ENCODE results near the gene CEP112.
"Not testable (repeated sequence)": the region's sequence is repeated elsewhere in the genome, so short reads cannot be mapped to it uniquely, and the experiment has no call there.

The CEP112 gene

DNA sequence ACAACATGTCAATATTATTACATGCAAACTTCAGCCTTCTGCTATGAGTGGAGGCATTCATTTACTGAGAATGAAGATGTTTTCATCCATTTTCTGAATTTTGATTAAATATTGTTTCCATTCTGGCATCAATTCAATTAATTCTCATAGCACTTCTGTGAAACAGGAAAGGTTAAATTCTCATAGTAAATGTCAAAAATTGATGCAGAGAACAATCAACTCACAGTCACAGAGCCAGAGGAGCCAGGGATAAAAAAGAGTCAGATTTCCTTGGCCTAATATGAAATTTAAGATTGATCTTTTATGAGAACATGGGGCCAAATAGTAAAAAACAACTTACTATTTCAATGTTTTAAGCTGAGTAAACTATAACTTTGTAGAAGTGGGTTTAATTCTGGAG lies 446.7 kb downstream of the CEP112 start:
- no peak for DNase-seq (ENCODE audit: low read depth in 1 of 2, low spot score in 1 of 2)

DNA sequence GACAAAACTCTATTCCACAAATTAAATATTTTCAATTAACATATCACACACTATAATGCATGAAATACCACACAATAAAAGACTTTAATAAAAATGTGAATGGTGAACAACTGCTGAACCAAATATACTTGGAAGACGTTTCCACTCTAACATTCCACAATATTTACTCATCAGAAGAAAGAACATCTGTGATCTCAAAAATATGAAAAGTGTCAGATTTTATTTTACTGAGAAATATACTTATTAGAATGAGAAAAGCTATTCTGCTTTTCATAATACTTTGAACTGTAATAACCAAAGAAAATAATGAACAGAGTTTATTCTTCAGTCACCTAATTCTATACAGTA lies 448.7 kb downstream of the CEP112 start:
- DNase-seq (ENCODE audit: low read depth in 1 of 2, low spot score in 1 of 2), result no peak

DNA sequence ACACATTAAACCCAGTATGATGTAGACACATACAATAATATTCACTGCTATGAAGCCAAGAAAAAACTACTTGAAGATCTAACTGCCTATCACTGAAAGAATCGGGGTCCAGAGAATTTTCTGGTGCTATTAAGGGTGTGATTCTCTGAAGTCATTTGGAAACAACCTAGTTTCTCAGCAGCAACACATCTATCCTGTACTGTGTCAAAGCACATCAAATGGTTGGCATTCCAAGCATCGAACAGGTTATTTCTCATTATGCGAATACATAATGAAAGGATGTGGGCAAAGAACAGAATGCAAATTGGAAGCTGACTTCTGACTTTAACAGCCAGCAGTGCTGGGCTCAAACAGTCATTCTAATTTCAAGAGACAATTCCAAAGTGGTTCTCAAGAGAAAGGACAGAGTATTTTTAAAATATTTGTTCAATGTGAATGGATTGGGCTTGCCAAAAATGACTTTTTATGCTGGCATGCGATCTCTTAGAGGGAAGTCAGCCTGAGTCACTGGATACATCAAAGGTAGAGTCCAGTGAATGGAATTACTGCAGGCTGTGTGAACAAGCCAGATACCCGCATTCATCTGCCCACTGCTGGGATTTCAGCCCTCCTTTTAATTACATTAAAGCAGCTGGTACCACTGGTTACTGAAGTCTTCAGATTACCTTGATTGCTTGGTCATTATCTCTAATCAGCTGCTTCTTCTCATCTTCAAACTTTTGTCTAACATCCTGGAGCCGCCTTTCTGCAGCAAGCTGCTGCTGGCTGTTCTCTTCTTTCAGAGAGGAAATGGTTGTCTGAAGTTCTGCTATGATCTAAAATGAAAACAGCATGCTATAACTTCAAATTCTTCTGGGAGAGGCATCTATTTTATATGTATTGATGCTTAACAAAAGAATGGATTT lies 449.3 kb downstream of the CEP112 start:
- DNase-seq (ENCODE audit: low read depth in 1 of 2, low spot score in 1 of 2), result no peak

GRCh38 chr17:65741710-65742109 lies 450.2 kb downstream of the CEP112 start:
- no peak for DNase-seq (ENCODE audit: low read depth in 1 of 2, low spot score in 1 of 2)

GRCh38 chr17:65739034-65739433 lies 452.9 kb downstream of the CEP112 start:
- DNase-seq (ENCODE audit: low read depth in 1 of 2, low spot score in 1 of 2), result no peak

GRCh38 chr17:65737451-65737850 lies 454.5 kb downstream of the CEP112 start:
- no peak for DNase-seq (ENCODE audit: low read depth in 1 of 2, low spot score in 1 of 2)

DNA sequence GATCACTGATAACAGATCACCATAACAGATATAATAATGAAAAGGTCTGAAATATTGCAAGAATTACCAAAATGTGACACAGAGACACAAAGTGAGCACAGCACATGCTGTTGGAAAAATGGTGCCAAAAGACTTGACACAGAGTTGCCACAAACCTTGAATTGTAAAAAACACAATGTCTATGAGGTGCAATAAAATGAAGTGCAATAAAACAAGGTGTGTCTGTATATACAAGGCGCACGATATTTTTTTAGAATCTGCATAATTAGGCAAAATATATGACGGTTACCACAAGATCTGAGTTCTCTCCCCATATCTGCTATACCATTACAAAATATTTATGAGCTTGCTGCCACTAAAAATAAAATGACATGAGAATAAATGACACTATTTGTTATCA lies 458.6 kb downstream of the CEP112 start:
- DNase-seq (ENCODE audit: low read depth in 1 of 2, low spot score in 1 of 2), result no peak

GRCh38 chr17:65732667-65733066 lies 459.3 kb downstream of the CEP112 start:
- not testable (repeated sequence) for DNase-seq (ENCODE audit: low read depth in 1 of 2, low spot score in 1 of 2)

DNA sequence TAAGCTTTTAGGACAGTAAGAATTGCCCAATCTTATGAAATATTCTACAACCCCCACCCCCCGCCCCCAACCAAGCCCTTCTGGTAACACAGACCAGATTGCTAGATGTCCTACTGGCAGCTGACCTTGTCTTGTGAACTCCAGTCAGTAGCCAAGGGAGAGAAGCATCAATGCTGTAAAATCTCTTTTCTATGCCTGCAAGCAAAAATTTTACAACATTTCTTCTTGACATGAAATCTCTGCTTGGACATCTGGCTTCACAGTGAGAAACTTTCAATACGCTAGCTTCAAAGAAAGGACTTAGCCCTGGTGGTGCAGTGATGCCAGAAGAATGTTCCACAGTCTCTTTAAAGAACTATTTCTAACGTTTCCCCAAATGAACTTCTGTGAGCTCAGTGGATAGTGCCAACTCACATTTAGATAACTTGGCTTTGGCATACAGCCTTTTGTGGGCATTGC lies 461.2 kb downstream of the CEP112 start:
- no peak for DNase-seq (ENCODE audit: low read depth in 1 of 2, low spot score in 1 of 2)

GRCh38 chr17:65729207-65729606 lies 462.7 kb downstream of the CEP112 start:
- DNase-seq (ENCODE audit: low read depth in 1 of 2, low spot score in 1 of 2), result no peak

DNA sequence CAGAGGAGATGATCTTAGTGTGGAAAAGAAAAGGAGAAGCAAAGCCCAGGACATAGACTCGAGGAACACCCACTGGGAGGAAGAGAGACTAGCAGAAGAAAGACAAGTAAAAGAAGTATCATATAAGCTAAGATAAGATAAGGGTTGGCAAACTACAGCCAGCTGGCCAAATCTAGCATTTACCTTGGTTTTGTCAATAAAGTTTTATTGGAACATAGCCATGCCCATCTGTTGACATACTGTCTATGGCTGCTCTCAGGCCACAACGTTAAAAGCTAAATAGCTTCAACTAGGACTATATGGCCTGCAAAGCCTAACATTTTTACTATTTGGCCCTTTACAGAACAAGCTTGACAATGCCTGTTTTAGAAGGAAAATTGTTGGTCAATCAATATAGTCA lies 464.1 kb downstream of the CEP112 start:
- DNase-seq (ENCODE audit: low read depth in 1 of 2, low spot score in 1 of 2), result no peak

DNA sequence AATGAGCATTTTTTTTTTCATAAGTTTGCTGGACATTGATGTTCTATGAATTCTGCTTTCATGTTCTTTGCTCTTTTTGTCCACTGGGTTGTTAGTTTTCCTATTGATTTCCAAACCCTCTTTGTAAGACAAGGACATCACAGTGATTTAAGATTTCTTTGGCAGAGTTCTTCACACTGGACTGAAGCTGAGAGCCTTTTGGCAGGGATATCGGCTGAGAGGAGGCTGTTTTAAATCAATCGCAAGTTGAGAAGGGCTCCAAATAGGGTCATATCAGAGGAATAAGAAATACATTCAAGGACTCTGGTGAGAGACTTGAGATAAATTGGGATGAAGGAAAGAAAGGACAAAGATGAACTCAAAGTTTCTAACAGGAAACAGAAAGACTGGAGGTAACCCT lies 464.7 kb downstream of the CEP112 start:
- no peak for DNase-seq (ENCODE audit: low read depth in 1 of 2, low spot score in 1 of 2)

GRCh38 chr17:65723431-65724151 lies 468.3 kb downstream of the CEP112 start:
- DNase-seq (ENCODE audit: low read depth in 1 of 2, low spot score in 1 of 2), result no peak

DNA sequence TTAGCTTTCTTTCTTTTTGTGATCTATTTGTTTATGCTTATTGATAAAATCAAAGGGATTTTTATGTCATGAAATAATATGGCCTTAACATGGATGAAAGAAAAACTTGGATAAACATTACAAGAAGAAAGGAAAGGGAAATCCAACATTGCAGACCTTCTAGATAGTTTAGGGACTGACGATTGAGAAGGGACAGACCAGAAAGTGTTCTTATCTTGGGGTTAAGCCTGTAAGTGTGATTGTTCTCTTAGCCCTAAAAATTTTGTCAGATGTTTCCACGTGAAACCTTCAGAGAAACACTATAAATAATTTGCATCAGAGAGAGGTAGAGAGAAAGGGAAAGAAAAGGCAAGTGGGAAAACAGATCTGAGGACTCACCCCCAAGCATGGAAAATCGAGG lies 473.3 kb downstream of the CEP112 start:
- DNase-seq (ENCODE audit: low read depth in 1 of 2, low spot score in 1 of 2), result no peak

- no peak for DNase-seq (ENCODE audit: low read depth in 1 of 2, low spot score in 1 of 2)
These were observed 479.3 kb downstream of the CEP112 start for GRCh38 chr17:65712383-65713267.

GRCh38 chr17:65711671-65712276 lies 480.2 kb downstream of the CEP112 start:
- DNase-seq (ENCODE audit: low read depth in 1 of 2, low spot score in 1 of 2), result no peak

- DNase-seq (ENCODE audit: low read depth in 1 of 2, low spot score in 1 of 2), result no peak
These were observed 484.2 kb downstream of the CEP112 start for GRCh38 chr17:65707780-65708179.

- DNase-seq (ENCODE audit: low read depth in 1 of 2, low spot score in 1 of 2), result no peak
These were observed 487.2 kb downstream of the CEP112 start for GRCh38 chr17:65704731-65705130.

- DNase-seq (ENCODE audit: low read depth in 1 of 2, low spot score in 1 of 2), result no peak
These were observed 488.0 kb downstream of the CEP112 start for GRCh38 chr17:65703891-65704290.

DNA sequence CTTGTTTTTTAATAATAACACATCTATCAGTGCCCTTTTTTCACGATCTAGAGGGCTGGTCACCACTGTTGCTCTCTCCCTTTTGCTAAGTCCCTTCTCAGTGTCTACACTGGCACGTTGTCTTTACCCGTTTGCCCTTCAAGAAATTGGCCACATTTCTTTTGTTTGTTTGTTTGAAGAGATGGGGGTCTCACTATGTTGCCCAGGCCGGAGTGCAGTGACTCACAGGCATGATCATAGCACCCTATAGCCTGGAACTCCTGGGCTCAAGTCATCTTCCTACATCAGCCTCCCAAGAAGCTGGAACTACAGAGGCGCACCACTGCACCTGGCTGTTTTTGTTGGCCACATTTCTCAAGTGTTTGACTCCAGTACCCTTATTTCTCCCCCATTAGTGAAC lies 492.5 kb downstream of the CEP112 start:
- no peak for DNase-seq (ENCODE audit: low read depth in 1 of 2, low spot score in 1 of 2)

Measured in activated CD4-positive, alpha-beta T cell treated with anti-CD3 and anti-CD28 coated beads, Interleukin-2, amount 50 U/mL, for 24 hours (primary cell).